ENCODE measurements around the gene BCKDHB.
"Not testable (repeated sequence)": the region's sequence is repeated elsewhere in the genome, so short reads cannot be mapped to it uniquely, and the experiment has no call there.

BCKDHB gene

DNA sequence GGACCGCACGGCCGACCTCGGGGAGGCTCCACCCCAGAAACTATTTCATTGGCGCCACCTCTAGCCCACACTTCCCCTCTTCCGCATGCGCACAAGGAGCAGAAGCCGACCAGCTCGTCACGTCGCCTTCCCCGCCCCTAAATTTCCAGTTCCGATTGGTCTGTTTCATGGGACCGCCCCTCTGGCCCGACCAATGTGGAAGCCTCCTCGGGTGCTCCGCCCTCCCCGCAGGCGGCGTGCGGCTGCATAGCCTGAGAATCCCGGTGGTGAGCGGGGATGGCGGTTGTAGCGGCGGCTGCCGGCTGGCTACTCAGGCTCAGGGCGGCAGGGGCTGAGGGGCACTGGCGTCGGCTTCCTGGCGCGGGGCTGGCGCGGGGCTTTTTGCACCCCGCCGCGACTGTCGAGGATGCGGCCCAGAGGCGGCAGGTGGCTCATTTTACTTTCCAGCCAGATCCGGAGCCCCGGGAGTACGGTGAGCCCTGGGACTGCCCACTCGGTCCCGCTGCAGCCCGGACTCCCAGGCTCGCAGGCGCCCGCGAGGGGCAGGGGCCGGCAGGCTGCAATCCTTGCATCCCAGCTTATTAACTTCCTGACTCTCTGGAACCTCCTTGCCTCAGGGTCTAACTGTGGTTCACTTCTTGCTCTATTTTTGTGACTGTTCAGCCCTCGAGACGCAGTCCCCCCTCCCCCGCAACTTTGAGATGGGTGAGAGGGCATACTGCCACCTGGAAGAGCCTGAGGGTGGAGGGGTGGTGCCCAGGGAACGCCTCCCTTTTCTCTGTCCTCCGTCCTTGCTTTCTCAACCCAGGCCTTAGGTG lies at the start of gene BCKDHB:
TSS of gene BCKDHB (plus strand) at position 254 of the 818 bp plus-strand sequence. CDS start at position 277, 23 bp downstream.
- peak; percentile 99 for FAIRE-seq

DNA sequence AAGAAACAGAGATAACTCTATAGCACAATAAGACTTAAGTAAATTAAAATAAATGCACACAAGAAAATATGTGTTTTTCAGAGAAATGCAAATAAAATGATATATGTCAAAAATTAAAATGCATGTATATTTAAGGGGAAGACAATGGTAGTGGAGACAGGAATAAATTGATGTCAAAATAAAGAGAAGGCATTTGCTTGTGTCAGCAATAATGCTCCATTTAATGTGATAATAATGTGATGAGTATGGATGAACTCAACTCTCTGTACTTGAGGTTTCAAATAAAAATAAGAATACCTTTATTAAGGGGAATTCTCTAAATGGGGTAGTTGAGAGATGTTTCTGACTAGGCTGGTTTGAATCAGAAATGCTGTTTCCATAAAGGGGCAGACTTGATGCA lies 45.7 kb upstream of the BCKDHB start:
- no peak for FAIRE-seq

DNA sequence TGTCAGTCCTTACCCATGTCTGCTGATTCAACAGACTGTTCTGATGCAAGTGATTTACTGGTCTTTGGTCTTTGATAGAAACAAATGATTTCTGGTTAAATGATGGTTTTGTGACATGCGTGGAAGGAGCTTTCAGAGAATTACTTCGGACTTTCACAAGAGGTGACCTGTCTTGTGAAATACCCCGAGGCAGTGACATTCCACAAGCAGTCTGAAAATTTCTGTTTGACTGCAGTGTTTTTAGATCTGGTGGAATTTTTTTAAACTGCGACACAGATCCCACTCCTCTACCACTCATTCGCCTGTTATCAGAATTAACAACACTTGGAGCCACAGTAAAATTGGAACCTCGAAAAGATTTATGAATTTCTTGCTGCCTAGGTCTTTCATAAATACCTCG lies 38.3 kb upstream of the BCKDHB start:
- FAIRE-seq, result not testable (repeated sequence)

DNA sequence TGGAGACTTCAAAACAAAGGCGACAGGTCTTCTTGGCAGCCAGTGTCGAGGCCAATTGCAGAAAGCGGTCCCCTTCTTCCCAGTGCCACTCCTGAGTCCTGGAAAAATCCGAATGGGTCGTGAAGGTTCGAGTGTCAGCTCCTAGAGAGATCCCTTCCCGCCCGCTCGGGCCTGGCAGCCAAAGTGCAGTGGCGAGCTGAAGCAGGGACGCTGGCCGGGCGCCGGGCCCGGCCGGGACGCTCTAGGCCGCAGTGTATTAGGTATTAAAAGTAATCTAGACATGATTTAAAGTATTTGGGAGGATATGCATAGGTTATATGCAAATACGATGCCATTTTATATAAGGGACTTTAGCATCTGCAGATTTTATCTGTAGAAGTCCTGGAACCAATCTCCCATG lies 36.0 kb upstream of the BCKDHB start:
- FAIRE-seq, result not testable (repeated sequence)

DNA sequence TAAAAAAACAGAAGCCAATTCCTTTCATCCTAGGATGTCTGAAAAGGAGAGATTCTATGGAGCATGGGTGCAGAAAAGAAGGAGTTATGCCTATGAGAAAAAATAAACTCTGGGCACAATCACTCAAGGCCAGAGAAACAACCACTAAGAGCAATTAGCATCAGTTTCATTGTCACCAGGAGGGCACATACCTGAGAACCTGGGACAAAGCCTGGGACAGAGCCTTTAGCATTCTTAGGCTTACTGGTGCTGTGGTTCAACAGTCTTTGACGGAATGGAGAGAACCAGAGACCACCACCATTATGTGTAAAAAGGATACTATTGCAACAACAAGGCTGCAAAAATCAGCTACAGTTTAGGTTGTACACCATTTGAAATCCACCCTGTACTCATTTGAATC lies 29.4 kb upstream of the BCKDHB start:
- FAIRE-seq, result no peak

DNA sequence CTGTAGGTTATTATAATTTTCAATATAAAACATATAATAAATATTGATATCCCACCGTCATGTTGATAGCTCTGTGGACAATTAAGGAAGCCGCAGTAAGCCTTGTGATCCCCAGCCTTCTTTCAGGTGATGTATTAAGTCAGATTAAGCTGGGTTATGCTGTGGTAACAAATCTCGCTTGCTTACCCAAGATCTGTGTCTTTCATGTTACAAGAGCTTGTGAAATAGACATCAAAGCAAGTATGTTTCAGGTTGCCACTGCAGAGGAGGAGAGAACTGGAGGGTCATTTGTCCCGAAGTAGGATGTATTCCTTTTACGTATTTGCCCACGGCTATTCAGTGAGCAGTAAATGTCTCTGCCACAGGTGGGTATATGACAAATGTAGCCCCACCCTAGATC lies 17.8 kb upstream of the BCKDHB start:
- FAIRE-seq, result no peak

DNA sequence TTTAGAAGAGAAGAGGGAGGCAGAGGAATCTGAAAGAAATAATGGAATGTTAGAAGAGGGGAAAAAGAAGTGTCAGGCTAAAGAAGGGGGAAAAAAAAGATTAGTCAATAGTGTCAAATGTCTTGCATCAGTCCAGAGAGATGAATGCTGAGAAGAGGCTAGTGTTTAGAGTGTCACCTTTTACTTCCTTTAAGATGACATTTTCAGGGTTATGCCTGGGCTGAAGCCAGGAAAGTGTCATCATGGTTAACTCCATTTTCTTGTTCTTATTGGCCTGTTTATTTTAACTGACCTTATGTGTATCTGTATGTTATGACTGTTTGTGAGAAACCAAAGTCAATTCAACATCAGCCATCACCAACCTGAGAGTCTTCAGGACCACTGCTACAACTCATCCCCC lies 15.0 kb upstream of the BCKDHB start:
- FAIRE-seq, result no peak

DNA sequence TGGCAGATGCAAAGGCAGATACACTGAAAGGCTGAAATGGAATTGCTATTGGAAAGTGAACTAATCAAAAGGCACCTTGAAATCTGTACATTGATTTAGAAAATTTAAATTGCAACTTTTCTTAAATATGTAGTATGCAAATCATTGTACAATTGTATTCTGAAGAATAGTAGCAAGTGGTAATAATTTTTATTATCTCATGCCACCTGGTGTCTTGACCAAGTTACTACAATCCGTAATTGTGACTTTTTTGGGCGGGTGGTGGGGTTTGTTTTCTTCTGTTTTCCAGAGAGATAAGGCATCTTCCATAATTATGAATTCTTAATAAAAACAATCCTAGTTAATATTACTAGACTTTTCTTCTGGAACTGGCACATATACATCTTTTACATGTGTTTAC lies 12.5 kb upstream of the BCKDHB start:
- peak; percentile 96 for FAIRE-seq

DNA sequence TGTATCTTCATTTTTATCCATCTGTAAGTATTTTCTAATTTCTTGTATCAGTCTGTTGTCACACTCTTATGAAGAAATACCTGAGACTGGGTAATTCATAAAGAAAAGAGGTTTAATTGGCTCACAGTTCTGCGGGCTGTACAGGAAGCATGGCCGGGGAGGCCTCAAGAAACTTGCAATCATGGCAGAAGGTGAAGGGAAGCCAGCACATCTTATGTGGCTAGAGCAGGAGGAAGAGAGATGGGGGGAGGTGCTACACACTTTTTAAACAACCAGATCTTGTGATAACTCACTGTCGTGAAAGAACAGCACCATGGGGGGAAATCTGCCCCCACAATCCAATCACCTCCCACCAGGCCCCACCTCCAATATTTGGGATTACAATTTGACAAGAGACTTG lies 10.9 kb upstream of the BCKDHB start:
- FAIRE-seq, result no peak

DNA sequence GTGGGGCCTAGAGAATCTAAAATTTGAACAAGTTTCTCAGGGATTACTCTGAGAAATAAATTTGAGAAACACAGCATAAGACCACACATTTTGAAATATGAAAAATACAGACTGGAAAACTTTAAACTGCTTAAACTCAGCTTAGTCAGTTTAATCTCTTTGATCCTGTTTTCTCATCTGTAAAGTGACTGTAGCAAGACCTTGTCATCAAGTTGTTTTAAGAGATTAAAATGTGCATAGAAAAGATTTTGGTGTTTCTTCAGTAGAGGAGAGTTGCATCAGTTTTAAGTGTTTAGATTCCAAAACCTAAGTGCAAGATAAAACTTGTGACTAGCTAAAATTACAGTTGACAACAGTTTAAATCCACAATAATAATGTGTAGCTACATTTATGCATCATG lies 8.1 kb upstream of the BCKDHB start:
- FAIRE-seq, result no peak

DNA sequence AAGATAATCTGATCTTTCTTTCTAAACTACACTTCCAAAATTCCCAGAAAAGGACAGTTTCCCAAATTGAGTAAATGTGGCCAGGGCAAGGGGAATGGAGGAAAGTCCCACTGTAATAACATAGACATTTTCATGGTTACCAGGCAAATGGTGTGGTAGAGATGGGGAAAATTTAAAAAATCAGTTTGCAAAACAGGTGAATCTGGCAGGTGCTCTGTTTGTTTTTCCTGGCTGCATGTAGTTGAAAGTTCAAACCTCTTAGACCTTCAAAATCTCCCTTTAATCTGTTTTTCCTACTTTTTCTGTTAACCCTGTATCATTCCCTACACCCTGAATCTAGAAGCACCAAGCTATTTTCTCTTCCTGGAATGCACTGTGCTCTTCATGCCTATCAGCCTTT lies 2.0 kb upstream of the BCKDHB start:
- no peak for FAIRE-seq

DNA sequence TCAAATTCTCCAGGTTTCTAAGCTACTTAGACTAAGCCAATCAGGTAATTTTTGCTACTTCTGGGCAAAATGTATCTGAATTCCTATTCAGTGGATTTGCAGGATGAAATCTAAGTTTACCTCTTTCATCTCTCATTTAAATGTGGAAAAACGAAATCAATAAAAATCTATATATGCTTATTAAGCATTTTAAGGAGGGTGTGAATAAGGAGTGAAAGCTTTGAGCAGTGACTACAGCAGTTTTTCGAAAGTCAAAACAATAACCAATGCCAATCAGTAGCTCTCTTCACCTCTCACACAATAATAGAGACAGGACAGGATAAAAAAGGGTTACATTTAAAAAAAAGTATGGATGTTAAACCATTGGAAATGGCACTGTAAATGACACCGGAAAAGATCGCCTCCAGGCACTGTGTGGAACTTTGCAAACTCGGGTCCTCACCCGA lies 476 bp upstream of the BCKDHB start:
- no peak for FAIRE-seq

DNA sequence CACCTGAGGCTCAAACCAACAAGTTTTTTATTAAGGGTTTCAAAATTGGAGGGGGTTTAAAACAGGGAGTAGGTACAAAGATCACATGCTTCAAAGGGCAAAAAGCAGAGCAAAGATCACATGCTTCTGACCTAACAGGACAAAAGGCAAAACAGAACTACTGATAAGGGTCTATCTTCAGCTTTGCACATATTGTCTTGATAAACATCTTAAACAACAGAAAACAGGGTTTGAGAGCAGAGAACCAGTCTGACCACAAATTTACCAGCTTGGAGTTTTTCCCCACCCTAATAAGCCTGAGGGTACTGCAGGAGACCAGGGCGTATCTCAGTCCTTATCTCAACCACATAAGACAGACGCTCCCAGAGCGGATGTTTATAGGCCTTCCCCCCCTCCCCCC lies 16.1 kb downstream of the BCKDHB start:
- not testable (repeated sequence) for FAIRE-seq

DNA sequence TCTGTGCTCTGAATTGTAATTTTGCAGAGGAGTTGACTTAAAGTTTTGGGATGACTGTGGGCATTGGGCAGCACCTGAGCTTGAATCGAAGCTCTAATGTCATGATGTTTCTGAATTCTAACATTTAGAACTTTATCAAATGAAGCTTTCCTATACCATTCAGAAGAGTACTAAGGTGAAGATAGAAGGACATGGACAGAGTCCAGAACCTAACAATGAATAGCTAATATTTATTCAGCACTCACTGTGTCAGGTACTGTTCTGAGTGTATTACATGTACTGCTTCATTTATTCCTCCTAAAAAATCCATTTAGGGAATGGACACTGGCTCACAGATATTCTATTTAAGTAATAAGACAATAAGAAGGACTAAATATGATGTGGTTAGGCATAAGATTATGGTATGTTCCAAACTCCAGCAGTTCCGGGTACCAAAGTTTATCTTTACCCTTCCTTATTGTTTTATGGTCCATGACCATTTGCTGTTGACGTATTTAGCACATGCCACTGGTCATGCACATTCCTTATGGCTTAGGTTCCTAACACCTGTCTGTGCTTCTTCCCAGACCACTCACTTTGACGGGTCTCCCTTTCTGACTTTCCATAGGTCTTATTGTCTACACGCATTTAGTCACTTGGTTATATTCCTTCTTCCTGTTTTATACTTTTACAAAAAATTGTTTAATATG lies 20.3 kb downstream of the BCKDHB start:
- FAIRE-seq, result no peak

DNA sequence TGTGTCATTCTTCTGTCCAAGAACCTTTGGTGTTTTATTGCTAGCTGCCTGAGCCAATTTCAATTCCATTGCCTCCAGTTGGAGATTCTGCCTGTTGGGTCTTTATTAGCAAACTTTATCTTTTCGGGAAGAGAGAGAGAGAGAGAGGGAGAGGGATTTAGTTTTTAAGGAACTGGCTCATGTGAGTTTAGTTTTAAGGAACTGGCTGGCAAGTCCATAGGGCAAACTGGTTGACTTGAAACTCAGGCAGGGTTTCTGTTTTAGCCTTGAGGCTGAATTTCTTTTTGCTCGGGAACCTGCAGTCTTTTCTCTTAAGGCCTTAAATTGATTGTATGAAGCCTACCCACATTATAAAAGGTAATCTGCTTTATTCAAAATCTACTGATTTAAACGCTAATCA lies 23.0 kb downstream of the BCKDHB start:
- no peak for FAIRE-seq

DNA sequence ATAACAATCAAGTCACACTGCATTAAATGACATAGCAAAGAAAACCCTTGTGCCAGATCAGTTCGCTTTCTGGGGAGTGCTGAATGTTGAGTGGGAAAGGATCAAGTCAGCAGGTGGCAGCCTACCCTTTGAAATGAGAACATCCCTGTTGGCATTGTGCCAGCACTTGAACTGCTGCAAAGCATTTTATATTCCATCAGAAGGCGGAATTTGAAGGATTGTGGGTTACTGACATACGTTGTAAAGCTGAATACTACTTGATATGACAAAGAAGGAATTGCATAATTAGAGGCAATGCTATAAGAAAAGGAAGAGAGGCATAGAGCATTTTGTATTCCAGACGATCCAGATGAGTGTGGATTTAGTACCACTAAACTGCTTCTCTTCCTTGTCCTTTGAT lies 26.5 kb downstream of the BCKDHB start:
- FAIRE-seq, result no peak

DNA sequence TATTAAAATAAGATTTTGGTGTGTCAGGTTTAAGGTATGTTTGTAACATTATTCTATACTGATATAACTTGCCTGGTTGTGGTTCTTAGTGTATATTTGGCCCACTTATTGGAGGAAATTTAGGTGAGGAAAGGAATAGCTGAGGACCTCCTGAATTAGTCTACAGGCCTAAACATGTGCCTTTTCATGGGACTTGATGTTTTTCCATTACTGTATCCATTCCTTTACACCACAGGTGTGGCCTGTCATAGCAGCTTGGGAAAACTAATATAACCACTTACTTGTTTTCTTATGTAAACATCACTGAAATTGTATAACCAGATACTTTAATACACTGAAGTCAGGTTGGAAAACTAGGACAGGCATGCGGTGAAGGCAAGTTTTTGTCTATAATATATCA lies 27.6 kb downstream of the BCKDHB start:
- no peak for FAIRE-seq

DNA sequence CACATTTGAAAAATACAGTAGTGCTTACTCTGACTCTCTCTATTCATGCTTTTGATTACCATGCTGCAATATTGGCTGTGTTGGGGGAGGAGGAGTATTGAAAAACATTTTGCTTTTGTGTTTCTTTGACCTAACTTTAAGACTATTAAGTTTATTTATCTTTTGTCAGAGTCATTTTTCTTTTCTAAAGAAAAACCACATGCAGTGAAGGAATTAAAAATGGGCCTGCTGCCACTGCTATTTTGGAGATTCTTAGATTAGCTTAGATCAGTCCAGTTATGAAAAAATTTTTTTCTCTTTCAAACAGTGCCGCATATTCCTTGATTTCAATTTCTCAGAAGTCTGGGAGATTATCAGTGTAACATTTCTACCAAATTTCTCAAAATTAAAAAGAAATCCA lies 36.1 kb downstream of the BCKDHB start:
- no peak for FAIRE-seq

DNA sequence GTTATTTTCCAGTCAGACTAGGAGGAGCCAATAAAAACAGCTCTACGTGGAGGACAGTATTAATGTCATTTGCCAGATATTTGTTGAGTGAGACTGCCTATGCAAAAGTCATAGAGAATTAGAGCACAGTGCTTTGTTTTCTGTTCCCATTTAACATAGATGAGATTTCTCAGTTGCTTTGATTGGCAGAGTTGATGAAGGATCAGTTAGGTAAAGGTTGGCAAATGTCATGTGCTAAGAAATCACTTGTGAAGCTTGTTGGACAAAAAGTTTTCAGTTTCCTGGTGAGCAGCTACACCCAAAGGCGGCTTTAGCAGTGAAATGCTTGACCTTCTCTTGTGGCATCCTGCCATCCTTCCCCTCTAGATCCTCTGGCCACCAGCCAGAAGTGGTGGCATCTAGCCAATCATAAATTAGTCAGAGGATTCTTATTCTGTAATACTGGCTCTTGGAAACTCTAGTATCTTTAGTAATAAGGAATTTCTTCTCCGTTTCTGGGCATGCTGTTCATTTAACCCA lies 37.0 kb downstream of the BCKDHB start:
- FAIRE-seq, result no peak

DNA sequence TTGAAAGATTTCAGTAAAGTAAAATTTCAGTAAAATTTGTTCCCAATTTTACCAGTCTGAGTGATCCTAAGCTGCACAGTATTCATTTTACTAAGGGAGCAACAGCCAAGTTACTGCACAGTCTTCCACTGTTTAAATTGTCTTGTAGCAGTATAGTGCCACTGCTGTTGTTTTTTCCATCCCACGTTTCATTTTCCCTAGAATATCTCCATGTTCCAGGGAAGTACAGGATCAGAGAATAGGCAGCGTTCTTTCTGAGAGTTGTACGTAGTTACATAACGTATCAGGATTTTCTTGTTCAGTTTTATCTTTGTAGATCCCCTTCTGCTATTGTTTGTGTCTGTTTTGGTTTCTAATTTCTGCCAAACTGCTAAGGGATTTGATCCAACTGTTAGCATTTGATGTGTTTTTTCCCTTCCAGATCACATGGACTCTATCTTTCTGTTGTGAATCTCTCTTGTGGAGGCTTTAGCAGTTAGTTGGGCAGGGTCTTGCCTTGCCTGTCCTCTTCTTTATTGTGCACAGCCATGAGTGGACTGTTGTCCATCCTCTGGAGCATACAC lies 38.4 kb downstream of the BCKDHB start:
- FAIRE-seq, result no peak

DNA sequence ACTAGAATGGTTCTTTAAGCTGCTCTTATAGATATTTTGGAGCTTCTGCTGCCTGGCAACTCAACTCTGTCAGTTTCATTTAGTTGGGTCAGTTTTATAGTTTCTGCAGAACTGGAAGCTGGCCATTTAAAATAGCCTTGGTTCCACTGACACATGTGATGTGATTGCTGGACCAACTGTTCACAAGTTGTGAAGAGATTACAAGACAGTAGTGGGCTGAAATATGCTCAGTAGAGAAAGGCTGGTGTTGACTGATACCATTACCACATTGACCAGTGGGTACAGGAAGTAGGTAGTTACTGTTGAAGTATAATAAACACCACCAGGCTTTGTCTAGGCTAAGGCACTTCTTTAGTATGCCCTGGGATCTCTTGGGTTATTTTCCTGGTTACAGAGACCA lies 39.0 kb downstream of the BCKDHB start:
- no peak for FAIRE-seq

DNA sequence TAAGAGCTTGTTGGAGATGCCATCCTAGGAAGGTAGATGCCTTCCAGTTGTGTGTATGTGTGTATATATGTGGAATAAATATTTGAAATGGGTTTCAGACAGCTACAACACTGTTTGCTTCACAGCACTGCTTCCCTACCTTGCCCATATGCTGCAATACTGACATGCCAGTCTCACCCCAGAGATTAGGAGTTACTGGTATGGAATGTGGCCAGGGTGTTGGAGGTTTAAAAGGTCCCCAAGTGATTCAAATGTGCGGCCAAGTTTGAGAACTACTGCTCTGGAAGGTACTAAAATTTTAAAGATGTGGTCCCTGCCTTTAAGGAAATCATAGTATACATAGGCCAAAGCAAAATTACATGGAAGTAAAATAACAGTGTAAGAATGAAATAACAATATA lies 39.5 kb downstream of the BCKDHB start:
- FAIRE-seq, result no peak

DNA sequence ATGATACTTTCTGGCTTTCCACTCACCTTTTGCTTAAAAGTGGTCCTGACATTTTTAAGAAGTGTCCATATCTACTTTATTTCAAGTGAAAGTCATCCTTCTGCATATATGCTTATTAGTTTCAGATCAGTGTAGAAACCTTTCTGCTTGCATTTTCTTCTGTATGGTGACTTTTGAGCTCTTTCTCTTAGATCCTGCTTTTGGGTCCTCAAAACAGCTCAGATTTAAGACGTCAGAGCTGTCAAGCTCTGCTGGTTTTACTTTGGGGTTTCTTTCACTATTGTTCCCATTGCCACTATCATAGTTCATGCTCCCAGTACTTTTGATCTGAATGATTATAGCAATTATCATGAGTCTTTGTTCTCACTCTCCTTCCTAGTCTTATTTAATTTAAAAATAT lies 41.7 kb downstream of the BCKDHB start:
- FAIRE-seq, result no peak

DNA sequence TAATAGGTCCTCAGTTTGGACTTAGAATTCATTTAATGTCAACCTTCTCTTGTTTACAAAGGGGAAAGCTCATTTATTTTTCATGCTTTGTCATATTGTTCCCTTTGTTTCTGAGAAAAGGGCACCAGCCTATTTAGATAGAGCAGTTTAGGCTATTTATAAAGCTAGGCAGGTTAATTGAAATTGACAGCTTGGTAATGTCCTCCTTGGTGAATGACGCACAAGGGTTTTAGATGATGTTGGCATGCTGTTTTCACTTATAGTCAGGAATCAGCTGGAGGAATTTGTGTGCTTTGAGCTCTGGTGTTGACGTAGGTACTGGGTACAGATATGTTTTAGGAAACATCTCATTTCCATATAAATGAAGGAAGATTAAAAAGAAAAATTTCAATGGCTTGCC lies 45.2 kb downstream of the BCKDHB start:
- no peak for FAIRE-seq

Measured in A204.1 (cell line).